Measurements from ENCODE around the gene LCAT.
A peak's percentile ranks its signal among the peaks of the same experiment; 100 is the strongest.

LCAT gene

DNA sequence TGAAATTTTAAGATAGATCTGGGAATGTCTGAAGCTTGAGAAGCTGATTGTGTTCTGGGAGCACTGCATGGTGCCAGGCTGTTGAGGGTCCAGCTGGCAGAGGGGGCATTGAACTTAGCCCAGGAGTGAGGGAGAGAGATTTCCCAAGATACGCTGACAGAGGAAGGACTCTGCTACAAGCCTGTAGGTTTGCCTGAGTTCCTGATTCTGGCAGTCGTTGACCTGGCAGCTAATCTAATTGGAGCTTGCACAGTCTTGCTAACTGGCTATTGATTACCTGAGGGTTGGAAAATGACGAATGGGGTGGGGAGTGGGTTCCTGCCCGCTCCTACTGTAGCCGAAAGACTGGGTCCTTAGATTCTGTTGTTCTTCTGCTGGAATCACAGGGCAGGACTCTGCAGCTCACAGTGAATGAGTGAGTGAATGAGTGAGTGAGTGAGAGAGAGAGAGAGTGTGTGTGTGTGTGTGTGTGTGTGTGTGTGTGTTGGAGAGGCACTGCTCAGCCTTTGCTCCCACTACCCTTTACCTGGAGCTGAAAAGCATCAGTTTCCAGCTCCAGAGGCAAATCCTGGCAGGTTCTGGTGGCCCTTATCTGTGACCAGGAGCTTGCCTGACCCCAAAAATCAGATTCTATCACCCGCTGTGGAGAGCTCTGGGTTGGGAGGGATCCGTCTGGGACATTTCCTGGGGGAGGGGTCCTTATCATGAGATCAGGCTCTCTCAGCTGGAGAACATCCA, 29.0 kb downstream of the LCAT start:
- H3K4me1 ChIP-seq (ENCODE audit: control insufficient read depth in 2 of 2, insufficient read depth in 2 of 2, low read length in 2 of 2): peaks cover 0 to 2% of the 10 kb centered on the region in 2 donors
- H3K36me3 ChIP-seq (ENCODE audit: control insufficient read depth in 2 of 2, insufficient read depth in 2 of 2, low read length in 2 of 2): peaks cover 29 to 35% of the 10 kb centered on the region in 2 donors
- no peak overlapping the region for H3K27ac ChIP-seq (ENCODE audit: low read depth in 2 of 2, low read length in 2 of 2)
- no peak overlapping the region for H3K4me3 ChIP-seq (ENCODE audit: low read length in 2 of 2)
- H3K9ac ChIP-seq (ENCODE audit: low read depth in 1 of 2, low read length in 2 of 2): no peak overlapping the region
- H3K27me3 ChIP-seq (ENCODE audit: control insufficient read depth in 2 of 2, insufficient read depth in 2 of 2, low read length in 2 of 2): no peaks in the 10 kb centered on the region
- H3K9me3 ChIP-seq (ENCODE audit: control insufficient read depth in 2 of 2, low read length in 2 of 2): no peaks in the 10 kb centered on the region

DNA sequence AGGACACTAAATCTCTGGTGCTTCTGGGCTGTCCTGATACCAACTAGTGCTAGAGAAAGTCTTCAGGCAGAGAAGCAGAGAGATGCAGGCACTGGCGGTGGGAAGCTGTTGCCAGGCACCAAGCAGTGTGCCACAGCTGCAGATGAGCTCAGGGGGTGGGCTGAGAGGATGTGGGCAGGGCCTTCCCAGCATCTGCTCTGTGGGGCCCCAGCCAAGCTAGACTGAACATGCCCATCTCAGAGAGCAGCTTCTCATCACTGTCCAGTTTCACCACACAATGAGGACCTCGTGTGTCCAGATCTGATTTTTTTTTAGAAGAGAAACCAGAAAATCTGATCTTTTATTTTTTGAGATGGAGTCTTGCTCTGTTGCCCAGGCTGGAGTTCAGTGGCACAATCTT, 33.8 kb downstream of the LCAT start:
- H3K4me1 ChIP-seq (ENCODE audit: control insufficient read depth in 2 of 2, insufficient read depth in 2 of 2, low read length in 2 of 2): no peaks in the 10 kb centered on the region
- H3K9me3 ChIP-seq (ENCODE audit: control insufficient read depth in 2 of 2, low read length in 2 of 2): no peaks in the 10 kb centered on the region
- H3K27ac ChIP-seq (ENCODE audit: low read depth in 2 of 2, low read length in 2 of 2): no peak overlapping the region
- H3K36me3 ChIP-seq (ENCODE audit: control insufficient read depth in 2 of 2, insufficient read depth in 2 of 2, low read length in 2 of 2): peaks cover 24 to 38% of the 10 kb centered on the region in 2 donors
- no peak overlapping the region for H3K4me3 ChIP-seq (ENCODE audit: low read length in 2 of 2)
- H3K27me3 ChIP-seq (ENCODE audit: control insufficient read depth in 2 of 2, insufficient read depth in 2 of 2, low read length in 2 of 2): no peaks in the 10 kb centered on the region
- H3K9ac ChIP-seq (ENCODE audit: low read depth in 1 of 2, low read length in 2 of 2): no peak overlapping the region

DNA sequence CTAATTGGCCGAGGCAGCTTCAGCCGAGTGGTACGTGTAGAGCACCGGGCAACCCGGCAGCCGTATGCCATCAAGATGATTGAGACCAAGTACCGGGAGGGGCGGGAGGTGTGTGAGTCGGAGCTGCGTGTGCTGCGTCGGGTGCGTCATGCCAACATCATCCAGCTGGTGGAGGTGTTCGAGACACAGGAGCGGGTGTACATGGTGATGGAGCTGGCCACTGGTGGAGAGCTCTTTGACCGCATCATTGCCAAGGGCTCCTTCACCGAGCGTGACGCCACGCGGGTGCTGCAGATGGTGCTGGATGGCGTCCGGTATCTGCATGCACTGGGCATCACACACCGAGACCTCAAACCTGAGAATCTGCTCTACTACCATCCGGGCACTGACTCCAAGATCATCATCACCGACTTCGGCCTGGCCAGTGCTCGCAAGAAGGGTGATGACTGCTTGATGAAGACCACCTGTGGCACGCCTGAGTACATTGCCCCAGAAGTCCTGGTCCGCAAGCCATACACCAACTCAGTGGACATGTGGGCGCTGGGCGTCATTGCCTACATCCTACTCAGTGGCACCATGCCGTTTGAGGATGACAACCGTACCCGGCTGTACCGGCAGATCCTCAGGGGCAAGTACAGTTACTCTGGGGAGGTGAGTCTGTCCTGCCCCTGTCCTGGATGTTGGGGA, 34.7 kb downstream of the LCAT start:
- no peaks in the 10 kb centered on the region for H3K27me3 ChIP-seq (ENCODE audit: control insufficient read depth in 2 of 2, insufficient read depth in 2 of 2, low read length in 2 of 2)
- no peak overlapping the region for H3K4me3 ChIP-seq (ENCODE audit: low read length in 2 of 2)
- H3K27ac ChIP-seq (ENCODE audit: low read depth in 2 of 2, low read length in 2 of 2): no peak overlapping the region
- peaks cover 19 to 32% of the 10 kb centered on the region in 2 donors for H3K36me3 ChIP-seq (ENCODE audit: control insufficient read depth in 2 of 2, insufficient read depth in 2 of 2, low read length in 2 of 2)
- H3K4me1 ChIP-seq (ENCODE audit: control insufficient read depth in 2 of 2, insufficient read depth in 2 of 2, low read length in 2 of 2): no peaks in the 10 kb centered on the region
- no peak overlapping the region for H3K9ac ChIP-seq (ENCODE audit: low read depth in 1 of 2, low read length in 2 of 2)
- H3K9me3 ChIP-seq (ENCODE audit: control insufficient read depth in 2 of 2, low read length in 2 of 2): no peaks in the 10 kb centered on the region

DNA sequence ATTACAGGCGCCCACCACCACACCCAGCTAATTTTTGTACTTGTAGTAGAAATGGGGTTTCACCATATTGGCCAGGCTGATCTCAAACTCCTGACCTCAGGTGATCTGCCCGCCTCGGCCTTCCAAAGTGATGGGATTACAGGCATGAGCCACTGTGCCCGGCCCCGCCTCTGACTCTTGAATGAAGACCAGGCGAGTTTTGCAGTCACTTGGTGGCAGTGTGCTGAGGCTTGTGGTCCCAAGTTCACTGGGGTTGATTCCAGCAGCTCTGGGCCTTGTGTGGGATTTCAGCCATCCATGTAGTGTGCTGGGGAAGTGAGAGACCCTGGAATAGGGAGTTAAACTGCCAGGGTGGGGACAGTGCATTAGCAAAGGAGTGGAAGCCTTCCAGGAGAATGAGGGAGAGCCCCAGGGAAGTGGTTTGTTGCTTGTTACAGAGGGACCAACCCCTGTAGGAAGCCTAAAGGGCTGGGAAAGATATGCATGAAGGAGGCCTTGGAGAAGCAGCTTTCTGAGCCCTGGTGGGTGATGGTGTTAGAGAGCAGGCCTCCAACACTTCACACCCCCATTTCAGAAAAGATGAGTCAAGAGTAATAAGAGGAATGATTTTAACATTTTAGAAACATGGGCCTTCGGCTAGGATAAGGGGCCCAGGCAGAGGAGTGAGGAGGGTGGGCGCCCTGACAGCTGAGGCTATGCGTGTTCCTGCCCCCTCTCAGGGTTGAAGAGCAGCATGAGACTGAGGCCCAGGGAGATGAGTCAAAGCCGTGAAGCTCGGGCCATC, 36.3 kb downstream of the LCAT start:
- H3K9me3 ChIP-seq (ENCODE audit: control insufficient read depth in 2 of 2, low read length in 2 of 2): no peaks in the 10 kb centered on the region
- H3K4me3 ChIP-seq (ENCODE audit: low read length in 2 of 2): no peak overlapping the region
- no peak overlapping the region for H3K9ac ChIP-seq (ENCODE audit: low read depth in 1 of 2, low read length in 2 of 2)
- H3K36me3 ChIP-seq (ENCODE audit: control insufficient read depth in 2 of 2, insufficient read depth in 2 of 2, low read length in 2 of 2): peaks cover 25 to 35% of the 10 kb centered on the region in 2 donors
- H3K27me3 ChIP-seq (ENCODE audit: control insufficient read depth in 2 of 2, insufficient read depth in 2 of 2, low read length in 2 of 2): no peaks in the 10 kb centered on the region
- H3K27ac ChIP-seq (ENCODE audit: low read depth in 2 of 2, low read length in 2 of 2): no peak overlapping the region
- no peaks in the 10 kb centered on the region for H3K4me1 ChIP-seq (ENCODE audit: control insufficient read depth in 2 of 2, insufficient read depth in 2 of 2, low read length in 2 of 2)

DNA sequence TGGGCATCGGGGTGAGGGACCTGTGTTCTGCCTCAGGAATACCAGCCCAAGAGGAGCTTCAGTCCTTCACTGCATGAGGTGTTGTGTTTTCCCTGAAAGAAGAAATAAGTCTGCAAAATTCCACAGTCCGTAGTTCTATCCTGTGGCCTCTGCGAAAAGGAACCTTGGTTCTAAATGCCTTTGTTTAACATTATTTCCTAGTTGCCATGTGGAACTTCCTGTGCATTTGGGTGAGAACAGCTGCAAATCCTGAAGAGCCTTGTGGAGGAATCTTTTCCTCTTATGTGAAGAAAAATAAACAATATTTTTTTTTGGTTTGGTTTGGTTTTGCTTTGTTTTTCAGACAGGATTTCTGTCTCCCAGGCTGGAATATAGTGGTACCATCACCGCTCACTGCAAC, 41.1 kb downstream of the LCAT start:
- Histone ChIP-seq H3K9ac (ENCODE audit: low read depth in 1 of 2, low read length in 2 of 2) (no peak overlapping the region), H3K4me1 (ENCODE audit: control insufficient read depth in 2 of 2, insufficient read depth in 2 of 2, low read length in 2 of 2) (peaks cover 6 to 7% of the 10 kb centered on the region in 2 donors), H3K27me3 (ENCODE audit: control insufficient read depth in 2 of 2, insufficient read depth in 2 of 2, low read length in 2 of 2) (no peaks in the 10 kb centered on the region), H3K27ac (ENCODE audit: low read depth in 2 of 2, low read length in 2 of 2) (no peak overlapping the region), H3K9me3 (ENCODE audit: control insufficient read depth in 2 of 2, low read length in 2 of 2) (no peaks in the 10 kb centered on the region), H3K36me3 (ENCODE audit: control insufficient read depth in 2 of 2, insufficient read depth in 2 of 2, low read length in 2 of 2) (peaks cover 3 to 6% of the 10 kb centered on the region in 2 donors), H3K4me3 (ENCODE audit: low read length in 2 of 2) (no peak overlapping the region)

DNA sequence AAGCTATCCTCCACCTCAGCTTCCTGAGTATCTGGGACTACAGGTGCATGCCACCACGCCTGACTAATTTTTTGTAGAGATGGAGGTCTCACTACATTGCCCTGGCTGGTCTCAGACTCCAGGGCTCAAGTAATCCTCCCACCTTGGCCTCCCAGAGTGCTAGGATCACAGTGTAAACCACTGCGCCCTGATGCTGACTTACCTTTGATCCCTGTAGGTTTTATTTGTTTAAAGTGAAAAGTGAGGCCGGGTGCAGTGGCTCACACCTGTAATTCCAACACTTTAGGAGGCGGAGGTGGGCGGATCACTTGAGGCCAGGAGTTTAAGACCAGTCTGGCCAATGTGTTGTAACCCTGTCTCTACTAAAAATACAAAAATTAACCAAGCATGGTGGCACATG, 42.2 kb downstream of the LCAT start:
- Histone ChIP-seq H3K27me3 (ENCODE audit: control insufficient read depth in 2 of 2, insufficient read depth in 2 of 2, low read length in 2 of 2) (no peaks in the 10 kb centered on the region), H3K4me3 (ENCODE audit: low read length in 2 of 2) (no peak overlapping the region), H3K27ac (ENCODE audit: low read depth in 2 of 2, low read length in 2 of 2) (no peak overlapping the region), H3K9me3 (ENCODE audit: control insufficient read depth in 2 of 2, low read length in 2 of 2) (no peaks in the 10 kb centered on the region), H3K36me3 (ENCODE audit: control insufficient read depth in 2 of 2, insufficient read depth in 2 of 2, low read length in 2 of 2) (peaks cover 3 to 6% of the 10 kb centered on the region in 2 donors), H3K9ac (ENCODE audit: low read depth in 1 of 2, low read length in 2 of 2) (no peak overlapping the region), H3K4me1 (ENCODE audit: control insufficient read depth in 2 of 2, insufficient read depth in 2 of 2, low read length in 2 of 2) (peaks cover 6 to 10% of the 10 kb centered on the region in 2 donors)

DNA sequence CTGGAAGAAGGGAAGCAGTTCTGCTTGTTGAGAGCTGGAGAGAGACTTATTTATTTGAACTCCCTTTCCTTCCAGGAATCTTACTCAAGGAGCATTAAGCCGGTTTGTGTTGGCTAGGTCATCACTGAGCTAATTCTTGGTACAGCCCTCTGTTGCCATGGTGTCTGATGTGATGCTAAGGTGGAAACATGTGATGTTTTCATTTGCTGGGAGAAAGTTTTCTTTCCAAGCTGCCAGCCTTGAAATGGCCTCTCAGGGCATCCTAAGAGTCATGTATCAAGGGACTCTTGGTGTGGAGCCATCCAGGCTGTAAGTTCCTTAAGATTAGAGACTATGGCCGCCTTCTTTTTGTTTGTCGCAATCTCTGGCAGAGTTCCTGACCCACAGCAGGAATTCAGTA, 46.7 kb downstream of the LCAT start:
- Histone ChIP-seq H3K27ac (ENCODE audit: low read depth in 2 of 2, low read length in 2 of 2) (no peak overlapping the region), H3K27me3 (ENCODE audit: control insufficient read depth in 2 of 2, insufficient read depth in 2 of 2, low read length in 2 of 2) (no peaks in the 10 kb centered on the region), H3K4me1 (ENCODE audit: control insufficient read depth in 2 of 2, insufficient read depth in 2 of 2, low read length in 2 of 2) (peaks cover 21 to 26% of the 10 kb centered on the region in 2 donors), H3K36me3 (ENCODE audit: control insufficient read depth in 2 of 2, insufficient read depth in 2 of 2, low read length in 2 of 2) (no peaks in the 10 kb centered on the region), H3K9ac (ENCODE audit: low read depth in 1 of 2, low read length in 2 of 2) (no peak overlapping the region), H3K4me3 (ENCODE audit: low read length in 2 of 2) (no peak overlapping the region), H3K9me3 (ENCODE audit: control insufficient read depth in 2 of 2, low read length in 2 of 2) (no peaks in the 10 kb centered on the region)

DNA sequence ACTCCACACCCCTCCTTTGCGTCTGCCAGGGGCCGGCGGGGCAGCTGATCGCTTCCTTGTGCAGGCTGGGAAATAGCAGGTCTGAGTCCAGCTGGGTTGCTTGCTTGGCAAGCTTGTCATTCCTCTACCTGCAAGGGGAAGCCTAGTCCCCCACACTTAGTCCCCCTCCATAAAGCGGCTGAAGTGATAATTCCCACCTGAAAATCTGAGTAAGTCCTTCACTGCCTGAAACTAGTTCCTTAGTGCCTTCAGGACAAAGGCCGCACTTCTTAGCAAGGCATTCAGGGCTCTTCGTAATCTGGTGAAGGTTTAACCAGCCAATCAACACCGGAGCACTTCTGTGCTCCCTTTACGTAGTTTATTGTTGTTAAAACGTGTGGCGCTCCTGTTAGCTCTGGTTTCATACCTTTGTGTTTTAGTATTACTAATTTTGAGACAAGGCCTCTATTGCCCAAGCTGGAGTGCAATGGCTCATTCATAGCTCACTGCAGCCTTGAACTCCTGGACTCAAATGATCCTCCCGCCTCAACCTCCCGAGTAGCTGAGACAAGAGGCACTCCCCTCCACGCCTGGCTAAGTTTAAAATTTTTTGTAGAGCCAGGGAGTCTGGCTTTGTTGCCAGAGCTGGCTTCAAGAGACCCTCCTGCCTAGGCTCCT, 50.0 kb downstream of the LCAT start:
- peaks cover 16 to 19% of the 10 kb centered on the region in 2 donors for H3K4me1 ChIP-seq (ENCODE audit: control insufficient read depth in 2 of 2, insufficient read depth in 2 of 2, low read length in 2 of 2)
- H3K36me3 ChIP-seq (ENCODE audit: control insufficient read depth in 2 of 2, insufficient read depth in 2 of 2, low read length in 2 of 2): no peaks in the 10 kb centered on the region
- peak overlapping the region; percentile 96 to 98 for H3K9ac ChIP-seq (ENCODE audit: low read depth in 1 of 2, low read length in 2 of 2)
- no peaks in the 10 kb centered on the region for H3K9me3 ChIP-seq (ENCODE audit: control insufficient read depth in 2 of 2, low read length in 2 of 2)
- peak overlapping the region; percentile 97 to 98 for H3K27ac ChIP-seq (ENCODE audit: low read depth in 2 of 2, low read length in 2 of 2)
- no peaks in the 10 kb centered on the region for H3K27me3 ChIP-seq (ENCODE audit: control insufficient read depth in 2 of 2, insufficient read depth in 2 of 2, low read length in 2 of 2)
- peak overlapping the region; percentile 89 to 91 for H3K4me3 ChIP-seq (ENCODE audit: low read length in 2 of 2)

DNA sequence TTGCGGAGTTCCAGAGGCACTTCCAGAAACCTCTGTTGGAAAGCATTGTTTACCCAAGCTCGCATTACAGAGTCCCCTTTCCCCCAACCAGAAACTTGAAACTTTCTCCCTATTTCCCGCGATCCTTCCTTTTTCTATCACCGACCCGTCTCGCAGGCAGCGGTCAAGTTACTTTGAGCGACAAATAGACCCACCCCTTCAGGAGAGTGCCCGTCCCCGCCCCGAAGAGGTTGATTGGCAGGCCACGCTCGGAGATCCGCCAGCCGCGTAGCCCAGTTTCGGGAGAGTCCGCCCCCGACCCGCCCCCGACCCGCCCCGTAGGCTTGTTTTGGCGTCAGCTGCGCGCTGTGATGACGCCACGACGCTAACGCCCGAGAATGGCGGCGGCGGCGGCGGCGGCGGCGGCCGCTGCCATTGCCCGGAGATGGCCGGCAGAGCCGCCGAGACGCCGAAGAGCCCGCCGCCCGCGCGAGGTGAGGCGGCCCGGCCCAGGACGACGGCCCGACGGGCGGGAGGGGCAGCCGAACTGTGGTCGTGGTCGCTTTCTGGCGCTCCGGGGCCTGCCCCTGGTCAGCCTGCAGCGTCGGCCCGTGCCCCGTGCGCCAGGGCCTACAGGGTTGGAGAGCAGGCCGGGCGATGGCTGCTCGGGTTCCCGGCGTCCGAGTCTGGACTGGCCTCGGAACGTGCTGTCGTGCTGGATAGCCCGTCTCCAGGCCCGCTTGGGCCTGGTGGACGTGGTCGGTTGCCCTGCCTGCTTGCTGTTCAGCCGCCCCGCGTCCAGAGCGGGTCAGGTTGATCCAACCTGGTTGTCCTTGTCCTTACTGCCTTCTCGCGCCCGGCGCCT, 50.8 kb downstream of the LCAT start, which contains the start of gene PSKH1:
Gene PSKH1, plus strand, starts transcription at position 356 of the 844 bp plus-strand sequence. CDS start 15,496 bp downstream, outside the sequence.
- H3K9ac ChIP-seq (ENCODE audit: low read depth in 1 of 2, low read length in 2 of 2): peak within 1 kb of the TSS; percentile 96 to 98
- peaks cover 16 to 19% of the 10 kb centered on the region in 2 donors for H3K4me1 ChIP-seq (ENCODE audit: control insufficient read depth in 2 of 2, insufficient read depth in 2 of 2, low read length in 2 of 2)

More for the DNA sequence above, 50.8 kb downstream of the LCAT start, which contains the start of gene PSKH1:
- no peaks in the 10 kb centered on the region for H3K9me3 ChIP-seq (ENCODE audit: control insufficient read depth in 2 of 2, low read length in 2 of 2)
- H3K4me3 ChIP-seq (ENCODE audit: low read length in 2 of 2): peak within 1 kb of the TSS; percentile 89 to 91
- no peaks in the 10 kb centered on the region for H3K27me3 ChIP-seq (ENCODE audit: control insufficient read depth in 2 of 2, insufficient read depth in 2 of 2, low read length in 2 of 2)
- no peaks in the 10 kb centered on the region for H3K36me3 ChIP-seq (ENCODE audit: control insufficient read depth in 2 of 2, insufficient read depth in 2 of 2, low read length in 2 of 2)
- H3K27ac ChIP-seq (ENCODE audit: low read depth in 2 of 2, low read length in 2 of 2): peak within 1 kb of the TSS; percentile 97 to 98
